HepG2 (cell line): ENCODE data around the gene AGER. TPM values are rescaled to one million over a fixed set of nuclear protein-coding genes. Genes with fewer than 3 reads are reported as not detected.

Experiments used
- CBX2 ChIP-seq, 2 experiments: fragments of 200-600 bp in 1 of 2; sonication (generic); formaldehyde crosslinking in 1 of 2; IDR thresholded peaks; 2 replicates each; pipeline versions ENCODE4 v1.7.0 to v1.8.1; 2018 to 2022; ENCODE audit warnings: low read depth in 2 of 2, low read length in 1 of 2, mild to moderate bottlenecking in 1 of 2, missing genetic modification reagents in 1 of 2
- CC2D1A ChIP-seq: sonication (generic); formaldehyde crosslinking; IDR thresholded peaks from 2 replicates; pipeline ENCODE4 v1.8.1; 2023; ENCODE audit warnings: mild to moderate bottlenecking, missing genetic modification reagents
- DNMT1 ChIP-seq: sonication (generic); formaldehyde crosslinking; IDR thresholded peaks from 2 replicates; pipeline ENCODE4 v1.5.1; 2020; ENCODE audit warnings: mild to moderate bottlenecking, missing genetic modification reagents
- GATA4 ChIP-seq: sonication (generic); IDR thresholded peaks from 2 replicates; pipeline ENCODE4 v1.6.1; 2016; ENCODE audit warnings: antibody characterized with exemption, low read depth, borderline replicate concordance
- MAFF ChIP-seq: IDR thresholded peaks from 2 replicates; pipeline ENCODE4 v1.6.1; 2011; ENCODE audit warnings: low read depth, low read length, improper control_type of control experiment
- NCOA2 ChIP-seq: sonication (generic); formaldehyde crosslinking; IDR thresholded peaks from 2 replicates; pipeline ENCODE4 v1.8.0; 2022; ENCODE audit warnings: inconsistent platforms
- NFIC ChIP-seq: IDR thresholded peaks from 2 replicates; pipeline ENCODE4 v1.6.1; 2012; ENCODE audit warnings: mild to moderate bottlenecking, low read length, inconsistent platforms
- POLR2AphosphoS5 ChIP-seq: IDR thresholded peaks from 2 replicates; pipeline ENCODE4 v1.6.1; 2012; ENCODE audit warnings: low read depth, low read length
- RARA ChIP-seq: IDR thresholded peaks from 2 replicates; pipeline ENCODE4 v1.6.1; 2016; ENCODE audit warnings: missing genetic modification reagents, missing compliant biosample characterization
- SAP130 ChIP-seq: IDR thresholded peaks from 2 replicates; pipeline ENCODE4 v1.6.1; 2016; ENCODE audit warnings: low read depth
- ZFP37 ChIP-seq: sonication (generic); formaldehyde crosslinking; IDR thresholded peaks from 2 replicates; pipeline ENCODE4 v1.4.0; 2020; ENCODE audit warnings: missing genetic modification reagents, borderline replicate concordance
- ZMYM2 ChIP-seq: sonication (generic); formaldehyde crosslinking; IDR thresholded peaks from 2 replicates; pipeline ENCODE4 v1.8.0; 2022; ENCODE audit warnings: mild to moderate bottlenecking, missing genetic modification reagents
- ZNF652 ChIP-seq: IDR thresholded peaks from 2 replicates; pipeline ENCODE4 v1.6.1; 2016; ENCODE audit warnings: low read depth, borderline replicate concordance
- ZNF713 ChIP-seq: sonication (generic); formaldehyde crosslinking; IDR thresholded peaks from 2 replicates; pipeline ENCODE4 v1.4.0; 2020; ENCODE audit warnings: mild to moderate bottlenecking, missing genetic modification reagents
- ZNF83 ChIP-seq: sonication (generic); formaldehyde crosslinking; IDR thresholded peaks from 2 replicates; pipeline ENCODE4 v1.4.0; 2020; ENCODE audit warnings: missing genetic modification reagents, mild to moderate bottlenecking, borderline replicate concordance
- polyA plus RNA-seq, 8 experiments: library from polyadenylated mRNA; depleted of rRNA in 3 of 8; stranded (reverse) in 7 of 8; unstranded in 1 of 8; fragments of >200 nt; fragmentation: Illumina TruSeq in 4 of 8; extraction: Trizol in 4 of 8; gene quantifications; 2 replicates each; pipeline versions ENCODE4 v1.2.1 to v1.2.3, GENCODE V29; 2011 to 2016; ENCODE audit warnings: low read depth in 4 of 8, missing spikeins in 1 of 8, mixed read lengths in 1 of 8; ENCODE audit not compliant: insufficient read depth in 1 of 8
- total RNA-seq, 5 experiments: library from RNA; depleted of rRNA; stranded (reverse); fragments of >200 nt; fragmentation: Illumina TruSeq; extraction: Trizol; gene quantifications; 2 replicates each; pipeline ENCODE4 v1.2.3, GENCODE V29; 2016; ENCODE audit warnings: low read depth in 1 of 5
- TF ChIP-seq, protein P1 (sequence below): sonication (generic); formaldehyde crosslinking; IDR thresholded peaks from 2 replicates; pipeline ENCODE4 v1.5.0; 2020; ENCODE audit warnings: missing genetic modification reagents
- TF ChIP-seq, protein P2 (sequence below): sonication (generic); formaldehyde crosslinking; IDR thresholded peaks from 2 replicates; pipeline ENCODE4 v1.8.0; 2022; ENCODE audit warnings: missing genetic modification reagents, mild to moderate bottlenecking, moderate library complexity, borderline replicate concordance
- TF ChIP-seq, protein P3 (sequence below): sonication (generic); formaldehyde crosslinking; IDR thresholded peaks from 2 replicates; pipeline ENCODE4 v1.8.1; 2023; ENCODE audit warnings: missing genetic modification reagents, mild to moderate bottlenecking, borderline replicate concordance
- TF ChIP-seq, protein P4 (sequence below): sonication (generic); formaldehyde crosslinking; IDR thresholded peaks from 2 replicates; pipeline ENCODE4 v1.4.0; 2020; ENCODE audit warnings: missing genetic modification reagents; ENCODE audit errors: not compliant biosample characterization
- TF ChIP-seq, protein P5 (sequence below): sonication (generic); formaldehyde crosslinking; IDR thresholded peaks from 2 replicates; pipeline ENCODE4 v1.8.0; 2022; ENCODE audit warnings: missing genetic modification reagents, mild to moderate bottlenecking, inconsistent platforms, borderline replicate concordance
- TF ChIP-seq, protein P6 (sequence below): IDR thresholded peaks from 2 replicates; pipeline ENCODE4 v1.6.1; 2016; ENCODE audit warnings: missing biosample characterization, missing genetic modification reagents, low read depth

The AGER gene
- total and polyA plus RNA-seq, 2 of the 13 experiments (the other 11 are each of a cell fraction or from before 2014, with no cell fraction given), result 1.9 to 5.1 TPM

DNA sequence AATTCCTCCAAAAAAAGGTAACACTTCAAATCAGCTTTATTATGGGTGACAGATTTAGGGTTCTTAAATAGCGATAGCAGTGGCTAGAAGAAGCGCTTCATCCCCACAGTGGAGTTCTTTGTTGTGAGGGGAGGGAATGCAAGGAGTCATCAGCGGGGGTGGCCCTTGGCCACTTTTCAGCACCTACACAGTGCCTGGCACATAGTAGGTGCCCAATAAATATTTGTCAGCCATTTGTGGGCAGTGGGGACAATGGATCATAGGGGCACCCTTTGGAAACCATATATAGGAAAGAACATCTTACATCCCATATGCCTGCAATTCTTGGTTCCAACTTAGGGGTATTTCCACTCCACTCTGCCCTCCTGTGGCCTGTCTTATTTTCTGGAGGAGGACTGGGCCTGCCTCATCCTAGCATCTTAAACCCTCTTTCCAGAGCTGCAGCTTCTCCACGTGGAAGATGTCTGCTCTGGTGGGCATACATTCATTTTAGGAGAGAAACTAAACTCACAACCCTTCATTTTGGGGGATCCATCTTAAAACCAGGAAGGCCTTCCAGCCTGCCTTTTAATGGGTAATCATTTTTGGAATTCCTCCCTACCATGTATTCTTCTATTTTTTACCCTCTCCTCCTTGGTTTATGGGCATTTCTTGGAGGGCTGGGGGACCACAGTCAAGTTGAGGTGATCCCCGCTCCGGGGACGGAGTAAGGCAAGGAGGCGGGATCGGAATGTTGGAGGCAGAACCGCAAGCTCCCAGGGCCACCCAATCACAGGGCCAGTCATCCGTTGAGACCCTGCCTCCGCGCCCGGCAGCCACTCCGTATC lies 11.0 kb upstream of the AGER start (continued):
- TF ChIP-seq DNMT1 (CRISPR knock-in tag) (no peak), MAFF (no peak), NCOA2 (no peak), POLR2AphosphoS5 (peak; percentile 93), ZNF83 (CRISPR knock-in tag) (no peak), SAP130 (CRISPR knock-in tag) (no peak), GATA4 (peak; percentile 41; the same call in 1 of the 2 replicates), CC2D1A (CRISPR knock-in tag) (no peak), NFIC (no peak), ZFP37 (CRISPR knock-in tag) (no peak), ZNF713 (no peak), CBX2 (IDR thresholded peaks at IDR 0.05; ENCODE audit: low read depth, low read length) (no peak), CBX2 (CRISPR knock-in tag; IDR thresholded peaks at IDR 0.05; ENCODE audit: low read depth) (no peak), ZNF652 (CRISPR knock-in tag) (no peak), RARA (CRISPR knock-in tag) (no peak), ZMYM2 (no peak)
- TF ChIP-seq, protein P1, sequence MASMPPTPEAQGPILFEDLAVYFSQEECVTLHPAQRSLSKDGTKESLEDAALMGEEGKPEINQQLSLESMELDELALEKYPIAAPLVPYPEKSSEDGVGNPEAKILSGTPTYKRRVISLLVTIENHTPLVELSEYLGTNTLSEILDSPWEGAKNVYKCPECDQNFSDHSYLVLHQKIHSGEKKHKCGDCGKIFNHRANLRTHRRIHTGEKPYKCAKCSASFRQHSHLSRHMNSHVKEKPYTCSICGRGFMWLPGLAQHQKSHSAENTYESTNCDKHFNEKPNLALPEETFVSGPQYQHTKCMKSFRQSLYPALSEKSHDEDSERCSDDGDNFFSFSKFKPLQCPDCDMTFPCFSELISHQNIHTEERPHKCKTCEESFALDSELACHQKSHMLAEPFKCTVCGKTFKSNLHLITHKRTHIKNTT (CRISPR knock-in tag), result no peak
- TF ChIP-seq, protein P2, sequence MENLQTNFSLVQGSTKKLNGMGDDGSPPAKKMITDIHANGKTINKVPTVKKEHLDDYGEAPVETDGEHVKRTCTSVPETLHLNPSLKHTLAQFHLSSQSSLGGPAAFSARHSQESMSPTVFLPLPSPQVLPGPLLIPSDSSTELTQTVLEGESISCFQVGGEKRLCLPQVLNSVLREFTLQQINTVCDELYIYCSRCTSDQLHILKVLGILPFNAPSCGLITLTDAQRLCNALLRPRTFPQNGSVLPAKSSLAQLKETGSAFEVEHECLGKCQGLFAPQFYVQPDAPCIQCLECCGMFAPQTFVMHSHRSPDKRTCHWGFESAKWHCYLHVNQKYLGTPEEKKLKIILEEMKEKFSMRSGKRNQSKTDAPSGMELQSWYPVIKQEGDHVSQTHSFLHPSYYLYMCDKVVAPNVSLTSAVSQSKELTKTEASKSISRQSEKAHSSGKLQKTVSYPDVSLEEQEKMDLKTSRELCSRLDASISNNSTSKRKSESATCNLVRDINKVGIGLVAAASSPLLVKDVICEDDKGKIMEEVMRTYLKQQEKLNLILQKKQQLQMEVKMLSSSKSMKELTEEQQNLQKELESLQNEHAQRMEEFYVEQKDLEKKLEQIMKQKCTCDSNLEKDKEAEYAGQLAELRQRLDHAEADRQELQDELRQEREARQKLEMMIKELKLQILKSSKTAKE (CRISPR knock-in tag), result no peak
- TF ChIP-seq, protein P3, sequence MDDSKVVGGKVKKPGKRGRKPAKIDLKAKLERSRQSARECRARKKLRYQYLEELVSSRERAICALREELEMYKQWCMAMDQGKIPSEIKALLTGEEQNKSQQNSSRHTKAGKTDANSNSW, result 0 out of 2 replicates have a peak, but pooled peaks have one; percentile 21
- TF ChIP-seq, protein P4, sequence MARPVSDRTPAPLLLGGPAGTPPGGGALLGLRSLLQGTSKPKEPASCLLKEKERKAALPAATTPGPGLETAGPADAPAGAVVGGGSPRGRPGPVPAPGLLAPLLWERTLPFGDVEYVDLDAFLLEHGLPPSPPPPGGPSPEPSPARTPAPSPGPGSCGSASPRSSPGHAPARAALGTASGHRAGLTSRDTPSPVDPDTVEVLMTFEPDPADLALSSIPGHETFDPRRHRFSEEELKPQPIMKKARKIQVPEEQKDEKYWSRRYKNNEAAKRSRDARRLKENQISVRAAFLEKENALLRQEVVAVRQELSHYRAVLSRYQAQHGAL (CRISPR knock-in tag), result no peak
- TF ChIP-seq, protein P5, sequence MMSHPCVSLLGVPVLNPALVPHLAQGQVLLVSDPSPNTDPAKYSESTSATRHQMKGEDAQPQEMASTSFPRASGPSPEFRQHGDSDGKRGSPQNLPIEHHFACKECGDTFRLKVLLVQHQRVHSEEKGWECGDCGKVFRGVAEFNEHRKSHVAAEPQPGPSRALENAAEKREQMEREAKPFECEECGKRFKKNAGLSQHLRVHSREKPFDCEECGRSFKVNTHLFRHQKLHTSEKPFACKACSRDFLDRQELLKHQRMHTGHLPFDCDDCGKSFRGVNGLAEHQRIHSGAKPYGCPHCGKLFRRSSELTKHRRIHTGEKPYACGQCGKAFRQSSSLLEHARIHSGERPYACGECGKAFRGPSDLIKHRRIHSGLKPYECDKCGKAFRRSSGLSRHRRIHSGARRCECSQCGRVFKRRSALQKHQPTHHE (CRISPR knock-in tag), result no peak
- TF ChIP-seq, protein P6, sequence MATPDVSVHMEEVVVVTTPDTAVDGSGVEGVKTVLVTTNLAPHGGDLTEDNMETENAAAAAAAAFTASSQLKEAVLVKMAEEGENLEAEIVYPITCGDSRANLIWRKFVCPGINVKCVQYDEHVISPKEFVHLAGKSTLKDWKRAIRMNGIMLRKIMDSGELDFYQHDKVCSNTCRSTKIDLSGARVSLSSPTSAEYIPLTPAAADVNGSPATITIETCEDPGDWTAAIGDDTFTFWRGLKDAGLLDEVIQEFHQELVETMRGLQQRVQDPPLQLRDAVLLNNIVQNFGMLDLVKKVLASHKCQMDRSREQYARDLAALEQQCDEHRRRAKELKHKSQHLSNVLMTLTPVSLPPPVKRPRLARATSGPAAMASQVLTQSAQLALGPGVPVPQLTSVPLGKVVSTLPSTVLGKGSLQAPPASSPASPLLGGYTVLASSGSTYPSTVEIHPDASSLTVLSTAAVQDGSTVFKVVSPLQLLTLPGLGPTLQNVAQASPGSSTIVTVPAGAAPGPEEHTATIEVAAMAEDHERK (CRISPR knock-in tag), result no peak
